Suprapubic skin (tissue), 3 donors: ENCODE data around the gene UPF3A.

Experiments
- CTCF ChIP-seq, 2 donors: fragments of 200-600 bp in 1 of 2; fragments of 450-650 bp in 1 of 2; sonication (generic) in 1 of 2; IDR thresholded peaks; one replicate each; pipeline ENCODE4 v1.5.1; 2016 to 2019; ENCODE audit warnings: antibody characterized with exemption in 2 of 2, mild to moderate bottlenecking in 1 of 2, moderate library complexity in 1 of 2
- POLR2AphosphoS5 ChIP-seq, 3 donors: sonication (generic); formaldehyde crosslinking; IDR thresholded peaks; one replicate each; pipeline ENCODE4 v1.6.1; 2017; ENCODE audit warnings: antibody characterized with exemption in 3 of 3

- TF ChIP-seq CTCF (IDR thresholded peaks at IDR 0.05) (no peak), POLR2AphosphoS5 (IDR thresholded peaks at IDR 0.05) (no peak)
These were observed 3.9 kb downstream of the UPF3A start for GRCh38 chr13:114285166-114285808.
